Measurements from ENCODE around the gene CYSTM1. TPM values are rescaled to one million over a fixed set of nuclear protein-coding genes. Genes with fewer than 3 reads are reported as not detected.

Gene CYSTM1
- polyA plus RNA-seq, 2 donors, result 6.7 to 13.4 TPM

DNA sequence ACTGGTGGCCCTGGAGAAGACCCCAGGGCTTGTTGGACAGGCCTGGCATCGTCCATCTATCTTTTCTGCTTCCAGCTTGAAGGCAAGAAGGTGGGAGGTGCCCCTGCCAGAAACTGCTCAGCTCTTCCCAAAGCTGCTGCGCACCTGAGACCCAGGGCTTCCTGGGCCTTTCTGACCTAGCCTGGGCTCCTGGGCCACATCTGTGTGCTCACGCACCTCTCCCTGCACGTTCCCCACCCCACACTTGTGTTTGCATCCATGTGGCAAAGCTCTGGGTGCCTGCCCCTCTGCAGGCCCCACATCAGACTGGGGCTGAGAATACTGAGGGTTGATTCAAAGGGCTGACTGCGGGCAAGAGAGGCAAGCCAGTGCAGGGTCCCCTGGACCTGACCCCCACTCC is 64.5 kb downstream of the CYSTM1 start:
- Histone ChIP-seq H3K27ac (ENCODE audit: low read depth in 2 of 2, low read length in 1 of 2) (no peak overlapping the region), H3K4me3 (ENCODE audit: low read depth in 1 of 2, low read length in 2 of 2) (no peak overlapping the region), H3K4me1 (ENCODE audit: control insufficient read depth in 2 of 2, insufficient read depth in 2 of 2, low read length in 1 of 2) (peaks cover 7 to 18% of the 10 kb centered on the region in 2 donors), H3K36me3 (ENCODE audit: control insufficient read depth in 2 of 2, insufficient read depth in 2 of 2, low read length in 1 of 2) (peaks cover 0 to 2% of the 10 kb centered on the region in 2 donors), H3K27me3 (ENCODE audit: control insufficient read depth in 1 of 2, insufficient read depth in 2 of 2, low read length in 2 of 2) (no peaks in the 10 kb centered on the region), H3K9me3 (ENCODE audit: control insufficient read depth in 2 of 2, insufficient read depth in 1 of 2, low read depth in 1 of 2, low read length in 1 of 2) (no peaks in the 10 kb centered on the region)
- WGBS, 2 donors, result 94 to 96% methylated on average over 5 of the region's 5 CpGs

- Histone ChIP-seq H3K27me3 (ENCODE audit: control insufficient read depth in 1 of 2, insufficient read depth in 2 of 2, low read length in 2 of 2) (no peaks in the 10 kb centered on the region), H3K36me3 (ENCODE audit: control insufficient read depth in 2 of 2, insufficient read depth in 2 of 2, low read length in 1 of 2) (peaks cover 0 to 2% of the 10 kb centered on the region in 2 donors), H3K27ac (ENCODE audit: low read depth in 2 of 2, low read length in 1 of 2) (peak overlapping the region; percentile 60 to 77), H3K4me1 (ENCODE audit: control insufficient read depth in 2 of 2, insufficient read depth in 2 of 2, low read length in 1 of 2) (peaks cover 7 to 18% of the 10 kb centered on the region in 2 donors), H3K9me3 (ENCODE audit: control insufficient read depth in 2 of 2, insufficient read depth in 1 of 2, low read depth in 1 of 2, low read length in 1 of 2) (no peaks in the 10 kb centered on the region), H3K4me3 (ENCODE audit: low read depth in 1 of 2, low read length in 2 of 2) (no peak overlapping the region)
- WGBS, 2 donors, result 36 to 39% methylated on average over 11 of the region's 11 CpGs
These were observed 65.1 kb downstream of the CYSTM1 start for GRCh38 chr5:140239939-140240700.

- Histone ChIP-seq H3K27ac (ENCODE audit: low read depth in 2 of 2, low read length in 1 of 2) (peak overlapping the region; percentile 60 to 77), H3K9me3 (ENCODE audit: control insufficient read depth in 2 of 2, insufficient read depth in 1 of 2, low read depth in 1 of 2, low read length in 1 of 2) (no peaks in the 10 kb centered on the region), H3K36me3 (ENCODE audit: control insufficient read depth in 2 of 2, insufficient read depth in 2 of 2, low read length in 1 of 2) (peaks cover 0 to 6% of the 10 kb centered on the region in 2 donors), H3K4me1 (ENCODE audit: control insufficient read depth in 2 of 2, insufficient read depth in 2 of 2, low read length in 1 of 2) (peaks cover 7 to 18% of the 10 kb centered on the region in 2 donors), H3K27me3 (ENCODE audit: control insufficient read depth in 1 of 2, insufficient read depth in 2 of 2, low read length in 2 of 2) (no peaks in the 10 kb centered on the region), H3K4me3 (ENCODE audit: low read depth in 1 of 2, low read length in 2 of 2) (no peak overlapping the region)
- WGBS, 2 donors, result 29 to 41% methylated on average over 9 of the region's 9 CpGs
These were observed 66.2 kb downstream of the CYSTM1 start for GRCh38 chr5:140240987-140241706.

DNA sequence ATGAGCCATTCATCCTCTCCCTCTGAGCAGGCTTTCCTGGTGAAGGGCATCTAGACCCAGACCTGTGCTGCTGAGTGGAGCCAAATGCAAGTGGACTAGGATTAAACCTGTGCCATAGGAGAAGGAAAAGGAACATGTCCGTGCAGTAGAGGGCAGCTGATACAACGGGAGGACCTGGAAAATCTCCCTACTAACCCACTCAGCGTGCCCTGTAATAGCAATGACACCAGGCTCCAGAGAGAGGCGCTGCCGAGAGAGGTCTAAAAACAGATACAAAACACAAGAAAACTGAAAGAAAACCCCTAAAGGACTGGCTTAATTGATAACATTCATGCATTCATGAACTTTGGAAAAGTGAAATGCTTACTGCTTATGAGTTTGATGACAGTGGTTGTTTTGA is 67.1 kb downstream of the CYSTM1 start:
- no peaks in the 10 kb centered on the region for H3K27me3 ChIP-seq (ENCODE audit: control insufficient read depth in 1 of 2, insufficient read depth in 2 of 2, low read length in 2 of 2)
- H3K36me3 ChIP-seq (ENCODE audit: control insufficient read depth in 2 of 2, insufficient read depth in 2 of 2, low read length in 1 of 2), result peaks cover 0 to 6% of the 10 kb centered on the region in 2 donors
- WGBS, 2 donors, result 80 to 83% methylated on average over 5 of the region's 5 CpGs
- H3K27ac ChIP-seq (ENCODE audit: low read depth in 2 of 2, low read length in 1 of 2), result peak overlapping the region; percentile 2 to 77
- H3K4me3 ChIP-seq (ENCODE audit: low read depth in 1 of 2, low read length in 2 of 2), result no peak overlapping the region
- H3K4me1 ChIP-seq (ENCODE audit: control insufficient read depth in 2 of 2, insufficient read depth in 2 of 2, low read length in 1 of 2), result peaks cover 7 to 15% of the 10 kb centered on the region in 2 donors
- no peaks in the 10 kb centered on the region for H3K9me3 ChIP-seq (ENCODE audit: control insufficient read depth in 2 of 2, insufficient read depth in 1 of 2, low read depth in 1 of 2, low read length in 1 of 2)

DNA sequence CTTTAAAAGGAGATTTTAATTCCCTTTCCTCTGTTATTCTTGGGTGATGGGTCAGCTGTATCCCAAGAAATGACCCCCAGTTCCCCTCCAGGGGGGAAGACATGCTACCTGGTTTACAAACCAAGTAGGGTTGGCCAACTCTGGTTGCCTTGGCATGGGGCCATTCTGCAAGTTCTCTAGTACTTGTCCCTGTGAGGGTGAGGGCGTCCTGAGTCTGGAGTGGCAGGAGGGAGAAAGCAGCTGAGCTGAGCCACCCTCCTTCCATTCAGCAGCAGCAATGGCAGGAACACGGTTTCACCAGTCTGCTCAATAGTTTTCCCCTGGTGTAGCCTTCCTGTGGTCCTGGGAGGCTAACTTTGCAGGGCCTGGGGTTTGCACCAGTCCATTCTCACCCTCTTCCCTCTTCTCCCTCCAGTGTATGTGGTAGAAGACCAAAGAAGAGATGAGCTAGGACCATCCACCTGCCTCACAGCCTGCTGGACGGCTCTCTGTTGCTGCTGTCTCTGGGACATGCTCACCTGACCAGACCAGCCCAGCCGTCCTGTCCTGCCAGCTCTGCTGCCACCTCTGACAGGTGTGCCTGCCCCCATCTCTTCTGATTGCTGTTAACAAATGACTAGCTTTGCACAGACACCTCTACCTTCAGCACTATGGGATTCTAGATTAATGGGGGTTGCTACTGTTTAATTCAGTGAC is 68.0 kb downstream of the CYSTM1 start:
- Histone ChIP-seq H3K27me3 (ENCODE audit: control insufficient read depth in 1 of 2, insufficient read depth in 2 of 2, low read length in 2 of 2) (no peaks in the 10 kb centered on the region), H3K27ac (ENCODE audit: low read depth in 2 of 2, low read length in 1 of 2) (no peak overlapping the region), H3K4me1 (ENCODE audit: control insufficient read depth in 2 of 2, insufficient read depth in 2 of 2, low read length in 1 of 2) (peaks cover 7 to 13% of the 10 kb centered on the region in 2 donors)

GRCh38 chr5:140243706-140244250 is 68.8 kb downstream of the CYSTM1 start:
- Histone ChIP-seq H3K4me3 (ENCODE audit: low read depth in 1 of 2, low read length in 2 of 2) (no peak overlapping the region), H3K9me3 (ENCODE audit: control insufficient read depth in 2 of 2, insufficient read depth in 1 of 2, low read depth in 1 of 2, low read length in 1 of 2) (no peaks in the 10 kb centered on the region), H3K36me3 (ENCODE audit: control insufficient read depth in 2 of 2, insufficient read depth in 2 of 2, low read length in 1 of 2) (peaks cover 0 to 6% of the 10 kb centered on the region in 2 donors), H3K4me1 (ENCODE audit: control insufficient read depth in 2 of 2, insufficient read depth in 2 of 2, low read length in 1 of 2) (peaks cover 7 to 13% of the 10 kb centered on the region in 2 donors), H3K27ac (ENCODE audit: low read depth in 2 of 2, low read length in 1 of 2) (no peak overlapping the region), H3K27me3 (ENCODE audit: control insufficient read depth in 1 of 2, insufficient read depth in 2 of 2, low read length in 2 of 2) (no peaks in the 10 kb centered on the region)
- 64 to 82% methylated on average over 4 of the region's 4 CpGs for WGBS, 2 donors

More for the DNA sequence above, 68.0 kb downstream of the CYSTM1 start:
- no peak overlapping the region for H3K4me3 ChIP-seq (ENCODE audit: low read depth in 1 of 2, low read length in 2 of 2)
- WGBS, 2 donors, result 71 to 72% methylated on average over 4 of the region's 4 CpGs
- H3K36me3 ChIP-seq (ENCODE audit: control insufficient read depth in 2 of 2, insufficient read depth in 2 of 2, low read length in 1 of 2), result peaks cover 0 to 6% of the 10 kb centered on the region in 2 donors
- no peaks in the 10 kb centered on the region for H3K9me3 ChIP-seq (ENCODE audit: control insufficient read depth in 2 of 2, insufficient read depth in 1 of 2, low read depth in 1 of 2, low read length in 1 of 2)

DNA sequence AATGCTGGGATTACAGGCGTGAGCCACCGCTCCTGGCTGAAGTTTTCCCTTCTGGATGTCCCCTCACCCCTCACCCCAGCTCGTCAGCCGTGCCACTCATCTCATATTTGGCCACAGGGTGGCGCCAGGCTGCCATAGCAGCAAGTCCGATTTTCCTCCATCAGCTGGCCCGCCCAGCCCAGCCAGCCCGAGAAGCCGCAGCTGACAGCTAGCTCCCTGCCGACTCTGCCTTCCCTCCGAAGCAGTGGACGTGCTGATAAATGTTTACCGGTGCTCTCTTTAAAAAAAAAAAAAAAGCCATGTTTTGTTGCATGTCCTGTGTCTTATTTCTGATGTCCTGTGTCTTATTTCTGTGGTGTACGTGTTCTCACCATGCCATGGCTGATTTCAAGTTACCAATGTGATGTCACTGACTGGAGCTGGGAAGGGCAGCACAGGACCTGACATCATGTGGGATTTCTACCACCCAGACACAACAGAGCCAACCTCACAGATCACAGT is 69.6 kb downstream of the CYSTM1 start:
- peaks cover 7 to 13% of the 10 kb centered on the region in 2 donors for H3K4me1 ChIP-seq (ENCODE audit: control insufficient read depth in 2 of 2, insufficient read depth in 2 of 2, low read length in 1 of 2)
- WGBS, 2 donors, result 14% methylated on average over 14 of the region's 14 CpGs
- peaks cover 0 to 6% of the 10 kb centered on the region in 2 donors for H3K36me3 ChIP-seq (ENCODE audit: control insufficient read depth in 2 of 2, insufficient read depth in 2 of 2, low read length in 1 of 2)
- H3K27me3 ChIP-seq (ENCODE audit: control insufficient read depth in 1 of 2, insufficient read depth in 2 of 2, low read length in 2 of 2), result no peaks in the 10 kb centered on the region
- H3K4me3 ChIP-seq (ENCODE audit: low read depth in 1 of 2, low read length in 2 of 2), result no peak overlapping the region
- peak overlapping the region in 1 of 2 donors; percentile 35 for H3K27ac ChIP-seq (ENCODE audit: low read depth in 2 of 2, low read length in 1 of 2)
- H3K9me3 ChIP-seq (ENCODE audit: control insufficient read depth in 2 of 2, insufficient read depth in 1 of 2, low read depth in 1 of 2, low read length in 1 of 2), result no peaks in the 10 kb centered on the region

GRCh38 chr5:140245341-140245740 is 70.4 kb downstream of the CYSTM1 start:
- H3K4me1 ChIP-seq (ENCODE audit: control insufficient read depth in 2 of 2, insufficient read depth in 2 of 2, low read length in 1 of 2), result peaks cover 7 to 11% of the 10 kb centered on the region in 2 donors
- 73 to 76% methylated on average over 5 of the region's 5 CpGs for WGBS, 2 donors

GRCh38 chr5:140245926-140246325 is 70.9 kb downstream of the CYSTM1 start:
- Histone ChIP-seq H3K36me3 (ENCODE audit: control insufficient read depth in 2 of 2, insufficient read depth in 2 of 2, low read length in 1 of 2) (peaks cover 0 to 6% of the 10 kb centered on the region in 2 donors), H3K4me3 (ENCODE audit: low read depth in 1 of 2, low read length in 2 of 2) (no peak overlapping the region), H3K9me3 (ENCODE audit: control insufficient read depth in 2 of 2, insufficient read depth in 1 of 2, low read depth in 1 of 2, low read length in 1 of 2) (no peaks in the 10 kb centered on the region), H3K27me3 (ENCODE audit: control insufficient read depth in 1 of 2, insufficient read depth in 2 of 2, low read length in 2 of 2) (no peaks in the 10 kb centered on the region), H3K27ac (ENCODE audit: low read depth in 2 of 2, low read length in 1 of 2) (peak overlapping the region in 1 of 2 donors; percentile 35), H3K4me1 (ENCODE audit: control insufficient read depth in 2 of 2, insufficient read depth in 2 of 2, low read length in 1 of 2) (peaks cover 7% of the 10 kb centered on the region in 2 donors)
- 86 to 87% methylated on average over 7 of the region's 7 CpGs for WGBS, 2 donors

More at GRCh38 chr5:140245341-140245740, 70.4 kb downstream of the CYSTM1 start:
- no peaks in the 10 kb centered on the region for H3K9me3 ChIP-seq (ENCODE audit: control insufficient read depth in 2 of 2, insufficient read depth in 1 of 2, low read depth in 1 of 2, low read length in 1 of 2)
- no peak overlapping the region for H3K4me3 ChIP-seq (ENCODE audit: low read depth in 1 of 2, low read length in 2 of 2)
- H3K27ac ChIP-seq (ENCODE audit: low read depth in 2 of 2, low read length in 1 of 2), result no peak overlapping the region
- no peaks in the 10 kb centered on the region for H3K27me3 ChIP-seq (ENCODE audit: control insufficient read depth in 1 of 2, insufficient read depth in 2 of 2, low read length in 2 of 2)
- peaks cover 0 to 6% of the 10 kb centered on the region in 2 donors for H3K36me3 ChIP-seq (ENCODE audit: control insufficient read depth in 2 of 2, insufficient read depth in 2 of 2, low read length in 1 of 2)

All from esophagus (tissue), 2 donors.